ENCODE data around the gene HOXB13.
A peak's percentile ranks its signal among the peaks of the same experiment; 100 is the strongest.

HOXB13 gene

GRCh38 chr17:48754500-48755261 is 26.1 kb upstream of the HOXB13 start:
- no peak for DNase-seq (ENCODE audit: low read depth in 1 of 2, low spot score in 1 of 2)
- in situ Hi-C loops (cut with HindIII; ENCODE audit: low pct_unique_long_range_greater_than_20kb, low sequenced_read_pairs) = no loop called here
- TF ChIP-seq JUND (IDR thresholded peaks at IDR 0.05; ENCODE audit: low read depth) = no peak

- TF ChIP-seq JUND (IDR thresholded peaks at IDR 0.05; ENCODE audit: low read depth) = no peak
- no peak for DNase-seq (ENCODE audit: low read depth in 1 of 2, low spot score in 1 of 2)
- in situ Hi-C loops (cut with HindIII; ENCODE audit: low pct_unique_long_range_greater_than_20kb, low sequenced_read_pairs) = no loop called here
These were observed 25.4 kb upstream of the HOXB13 start for GRCh38 chr17:48753794-48754499.

DNA sequence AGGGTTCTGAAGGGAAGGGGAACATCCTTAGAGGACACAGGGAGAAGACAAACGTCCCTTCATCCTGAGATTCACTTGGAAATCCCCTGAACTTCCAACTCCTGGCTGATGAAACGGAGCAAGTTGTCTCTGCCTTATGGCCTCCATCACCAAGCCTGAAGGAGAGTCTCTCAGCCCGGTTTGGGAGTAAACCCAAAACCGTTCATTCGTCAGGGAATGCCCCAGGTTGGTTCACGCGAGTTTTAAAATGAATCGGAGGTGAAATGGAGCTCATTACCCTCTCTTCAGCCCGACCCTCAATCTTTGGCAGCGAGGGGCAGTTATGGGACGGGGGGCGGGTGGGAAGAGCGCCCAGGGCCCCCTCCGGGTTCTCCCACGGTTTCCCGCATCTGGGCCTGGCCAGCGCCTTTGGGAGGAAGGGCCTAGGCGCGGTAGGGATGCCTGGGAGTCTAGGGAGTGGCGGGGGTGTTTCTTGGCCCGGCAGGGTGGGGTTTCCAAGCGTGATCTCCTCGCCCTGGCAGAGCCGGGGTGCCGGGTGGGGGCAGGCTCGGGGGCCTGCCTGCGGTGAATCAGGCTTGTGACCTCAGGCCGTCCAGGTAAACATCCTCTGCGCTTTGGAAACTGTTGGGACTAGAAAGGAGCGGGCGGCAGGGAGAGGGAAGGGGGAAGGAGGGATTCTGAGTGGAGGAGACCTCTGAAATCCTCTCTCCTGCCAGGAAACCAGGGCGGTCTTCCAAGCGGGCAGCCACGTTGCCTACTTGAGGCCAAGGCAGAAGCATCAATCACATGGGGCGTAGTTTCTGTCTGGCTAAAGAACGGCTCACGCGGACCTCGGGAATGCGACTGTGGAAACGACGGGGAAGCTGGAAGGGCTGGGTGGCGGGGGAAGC is 24.1 kb upstream of the HOXB13 start:
- in situ Hi-C loops (cut with HindIII; ENCODE audit: low pct_unique_long_range_greater_than_20kb, low sequenced_read_pairs) = no loop called here
- DNase-seq (ENCODE audit: low read depth in 1 of 2, low spot score in 1 of 2) = no peak
- TF ChIP-seq JUND (IDR thresholded peaks at IDR 0.05; ENCODE audit: low read depth) = no peak

DNA sequence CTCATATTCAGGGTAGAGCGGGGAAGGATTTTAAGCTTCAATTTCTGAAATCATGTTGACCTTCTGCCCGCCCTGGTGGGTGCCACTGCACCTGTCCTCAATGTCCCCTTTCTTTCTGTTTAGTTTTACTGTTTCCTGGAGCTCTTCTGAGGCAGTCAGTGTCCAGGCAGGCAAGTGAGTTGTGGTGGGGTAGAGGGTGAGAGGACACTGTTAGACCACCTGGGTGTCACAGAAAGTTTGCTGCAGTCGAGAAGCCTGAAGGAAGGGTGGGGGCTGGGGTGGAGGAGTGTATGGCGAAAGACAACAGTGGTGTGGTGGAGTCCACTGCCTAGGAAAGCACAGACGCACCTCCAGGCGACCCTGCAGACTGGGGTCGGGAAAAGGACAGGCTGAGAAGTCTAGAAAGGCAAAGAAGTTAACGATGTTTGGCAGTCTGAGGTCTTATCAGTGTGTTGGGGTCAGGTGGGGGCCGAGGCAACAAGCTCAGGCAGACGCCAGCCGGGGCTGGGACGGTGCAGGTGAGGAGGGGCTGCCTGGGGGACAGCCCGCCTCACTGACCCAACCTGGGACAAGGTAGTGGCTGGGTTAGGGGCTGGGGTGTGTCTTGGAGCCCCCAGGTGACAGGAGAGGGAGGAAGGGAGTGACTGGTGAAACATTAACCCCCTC is 23.3 kb upstream of the HOXB13 start:
- in situ Hi-C loops (cut with HindIII; ENCODE audit: low pct_unique_long_range_greater_than_20kb, low sequenced_read_pairs) = no loop called here
- no peak for TF ChIP-seq JUND (IDR thresholded peaks at IDR 0.05; ENCODE audit: low read depth)
- no peak for DNase-seq (ENCODE audit: low read depth in 1 of 2, low spot score in 1 of 2)

- DNase-seq (ENCODE audit: low read depth in 1 of 2, low spot score in 1 of 2) = peak; percentile 49 to 76
- in situ Hi-C loops (cut with HindIII; ENCODE audit: low pct_unique_long_range_greater_than_20kb, low sequenced_read_pairs) = no loop called here
- TF ChIP-seq JUND (IDR thresholded peaks at IDR 0.05; ENCODE audit: low read depth) = no peak
These were observed 22.6 kb upstream of the HOXB13 start for GRCh38 chr17:48751172-48751571.

GRCh38 chr17:48749621-48750553 is 21.3 kb upstream of the HOXB13 start:
- no peak for TF ChIP-seq JUND (IDR thresholded peaks at IDR 0.05; ENCODE audit: low read depth)
- DNase-seq (ENCODE audit: low read depth in 1 of 2, low spot score in 1 of 2) = no peak
- in situ Hi-C loops (cut with HindIII; ENCODE audit: low pct_unique_long_range_greater_than_20kb, low sequenced_read_pairs) = no loop called here

GRCh38 chr17:48748718-48749566 is 20.4 kb upstream of the HOXB13 start:
- in situ Hi-C loops (cut with HindIII; ENCODE audit: low pct_unique_long_range_greater_than_20kb, low sequenced_read_pairs) = no loop called here
- no peak for TF ChIP-seq JUND (IDR thresholded peaks at IDR 0.05; ENCODE audit: low read depth)
- DNase-seq (ENCODE audit: low read depth in 1 of 2, low spot score in 1 of 2) = no peak

DNA sequence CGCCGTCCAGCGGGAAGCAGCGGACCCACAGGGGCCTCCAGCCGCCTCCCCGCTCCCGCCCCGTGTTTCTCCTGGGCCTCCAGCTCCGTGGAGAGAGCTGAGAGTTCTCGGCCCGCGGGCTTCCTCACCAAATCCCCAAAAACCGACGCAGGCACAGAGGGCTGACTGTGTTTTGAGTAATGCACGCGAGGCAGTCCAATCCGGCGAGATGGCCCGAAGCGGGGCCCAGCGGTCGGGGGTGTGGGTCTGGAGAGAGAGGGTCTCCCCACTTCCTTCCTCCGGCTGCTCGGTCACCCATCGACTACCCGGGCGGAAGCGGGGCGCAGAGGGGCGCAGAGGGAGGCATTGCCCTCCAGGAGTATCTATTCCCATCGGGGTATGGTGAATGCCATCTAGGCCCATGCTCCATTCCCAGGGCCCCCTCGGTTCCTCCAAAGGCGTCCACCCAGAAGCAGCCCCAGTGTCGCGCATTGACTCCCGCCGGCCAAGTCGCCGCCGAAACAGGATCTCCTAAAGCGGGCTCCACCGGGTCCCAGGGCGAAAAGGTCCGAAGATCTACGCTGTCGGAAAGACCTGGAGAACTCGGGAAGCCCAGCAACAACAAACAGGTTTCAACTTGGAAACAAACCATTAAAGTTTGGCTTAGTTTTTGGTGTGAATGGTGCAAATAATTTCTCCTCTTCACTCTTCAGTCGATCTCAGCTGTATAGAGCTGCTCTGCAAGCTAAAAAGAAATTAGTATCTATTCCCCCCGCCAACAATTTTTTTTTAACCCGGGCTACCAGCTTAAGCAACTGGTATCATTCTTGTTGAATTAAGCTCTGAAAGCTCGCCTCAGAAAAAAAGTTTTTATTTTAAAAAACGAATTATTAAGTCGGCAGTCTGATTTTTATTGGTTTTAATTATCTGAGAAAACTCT is 19.2 kb upstream of the HOXB13 start:
- DNase-seq (ENCODE audit: low read depth in 1 of 2, low spot score in 1 of 2) = no peak
- in situ Hi-C loops (cut with HindIII; ENCODE audit: low pct_unique_long_range_greater_than_20kb, low sequenced_read_pairs) = no loop called here
- no peak for TF ChIP-seq JUND (IDR thresholded peaks at IDR 0.05; ENCODE audit: low read depth)

DNA sequence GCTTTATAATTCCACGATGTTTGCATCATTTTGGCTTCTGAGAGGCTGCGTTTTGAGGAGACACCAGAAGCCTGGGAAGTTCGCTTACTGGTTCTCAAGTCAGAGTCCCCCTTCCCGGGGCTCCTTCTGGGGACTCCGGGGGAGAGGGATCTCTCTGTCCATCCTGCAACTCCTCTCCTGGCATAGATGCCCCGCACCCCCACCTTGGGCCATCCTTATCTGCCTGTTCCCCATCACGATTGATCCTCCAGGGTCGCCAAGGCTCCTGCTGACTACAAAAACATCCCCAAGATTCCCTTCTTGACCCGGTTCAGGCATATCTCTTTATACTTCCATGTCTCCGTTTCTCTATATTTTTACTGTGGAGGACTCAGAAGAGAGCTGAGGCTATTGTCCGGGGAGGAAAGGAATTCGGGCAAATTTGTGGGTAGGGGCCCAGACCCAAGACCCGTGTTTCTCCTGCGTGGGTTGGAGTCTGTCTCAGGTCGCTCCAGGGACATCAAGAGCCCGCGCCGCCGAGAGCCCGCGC is 18.4 kb upstream of the HOXB13 start:
- in situ Hi-C loops (cut with HindIII; ENCODE audit: low pct_unique_long_range_greater_than_20kb, low sequenced_read_pairs) = no loop called here
- DNase-seq (ENCODE audit: low read depth in 1 of 2, low spot score in 1 of 2) = no peak
- no peak for TF ChIP-seq JUND (IDR thresholded peaks at IDR 0.05; ENCODE audit: low read depth)

All from T47D (cell line).